Astrocyte of the spinal cord (primary cell): ENCODE measurements around the gene USP38.

Experiments
- DNase-seq: peaks from one replicate; pipeline ENCODE4 v3.0.0; 2011; ENCODE audit warnings: low read depth, low spot score
- H3K4me3 ChIP-seq: 2 replicates; pipeline ENCODE4 v1.5.1; 2011; ENCODE audit warnings: low read depth, mild to moderate bottlenecking, low read length, moderate library complexity
- CTCF ChIP-seq: IDR thresholded peaks from 2 replicates; pipeline ENCODE4 v1.5.1; 2012; ENCODE audit warnings: low read depth, mild to moderate bottlenecking, low read length, inconsistent platforms
- in situ Hi-C: cut with HindIII; loops from 2 replicates; pipeline ENCODE4 v1.10.0; 2017; ENCODE audit warnings: low sequenced_read_pairs

Gene USP38

DNA sequence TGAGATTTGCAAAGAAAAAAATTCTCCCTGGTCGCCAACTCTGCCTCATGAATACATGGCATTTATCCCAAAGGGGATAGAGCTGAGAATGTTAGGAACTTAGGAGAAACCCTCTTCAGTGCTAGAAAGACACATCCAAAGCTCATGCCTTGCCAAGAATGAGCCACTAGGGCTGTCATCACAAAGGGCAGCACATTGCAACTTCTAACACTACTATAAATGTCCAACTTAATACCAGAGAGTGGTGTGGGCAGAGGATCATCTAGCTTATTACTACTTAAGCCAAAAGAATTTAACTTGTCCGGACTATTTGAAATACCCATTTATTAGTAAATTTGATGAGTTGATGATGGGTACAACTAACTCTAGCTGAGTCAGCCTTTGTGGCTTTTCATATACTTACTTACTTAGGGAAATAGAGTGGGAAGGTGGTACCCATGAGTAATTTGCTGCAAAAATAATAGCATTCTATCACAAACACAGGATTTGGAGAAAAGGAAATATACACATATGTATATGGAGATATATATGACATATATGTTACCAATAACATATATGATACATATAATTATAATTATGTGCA lies 85.6 kb downstream of the USP38 start:
- no peak overlapping the region for H3K4me3 ChIP-seq
- DNase-seq = no peak
- in situ Hi-C loops = no loop called here
- no peak for TF ChIP-seq CTCF
